HG03039 (cell line): Measurements from ENCODE around the gene RSU1.
A peak's percentile ranks its signal among the peaks of the same experiment; 100 is the strongest.
"Not testable (repeated sequence)": the region's sequence is repeated elsewhere in the genome, so short reads cannot be mapped to it uniquely, and the experiment has no call there.

Source experiments
- ATAC-seq: cut with Tn5 transposase; IDR thresholded peaks from one replicate; pipeline ENCODE4 v1.9.1; 2021; ENCODE audit warnings: mild to moderate bottlenecking, moderate library complexity; ENCODE audit not compliant: unreplicated experiment

Gene RSU1

DNA sequence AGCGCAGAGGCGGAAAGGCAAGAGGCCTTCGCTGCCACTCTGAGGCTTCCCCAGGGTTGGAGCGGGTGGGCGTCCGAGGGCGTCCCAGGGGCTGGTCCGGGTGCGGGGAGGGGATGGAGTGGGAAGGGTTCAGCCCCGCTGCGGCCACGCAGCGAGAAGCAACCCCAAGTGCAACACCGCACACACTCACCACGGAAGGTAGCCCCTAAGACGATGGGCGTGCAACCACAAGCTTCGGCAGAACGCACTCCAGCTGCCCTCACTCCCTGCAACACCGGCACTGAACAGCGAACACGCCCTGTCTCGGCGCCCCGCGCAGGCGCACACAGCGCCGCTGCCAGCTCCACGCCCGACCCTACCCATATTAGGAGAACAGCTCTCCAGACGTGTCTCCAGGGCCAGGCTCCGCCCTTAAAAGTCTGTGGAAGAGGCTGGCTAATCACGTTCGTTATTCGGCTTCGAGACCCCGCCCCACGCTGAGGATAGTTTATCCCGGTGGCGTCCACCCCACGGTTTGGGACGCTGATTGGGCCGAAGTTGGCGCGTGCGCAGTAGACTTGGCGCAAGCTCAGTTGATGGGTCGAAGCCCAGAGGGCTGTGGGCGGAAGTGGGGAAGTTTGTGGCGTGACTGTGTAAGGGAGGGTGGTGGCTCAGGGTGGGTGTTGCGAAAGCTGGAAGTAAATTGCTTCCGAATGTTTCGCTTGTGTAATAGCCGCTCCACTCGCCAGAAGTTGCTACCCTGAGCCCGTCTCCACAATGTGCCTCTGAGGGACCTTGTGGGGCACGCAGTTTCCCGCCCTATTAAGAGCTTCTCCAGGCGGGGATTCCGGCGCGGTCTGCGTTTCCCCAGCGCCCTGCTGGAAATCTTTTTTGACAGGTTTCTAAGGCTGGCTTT is at the start of gene RSU1:
TSS of gene RSU1 (minus strand) at position 300 of the 895 bp plus-strand sequence. CDS start 343 bp downstream, outside the sequence.
- peak; percentile 99 for ATAC-seq

DNA sequence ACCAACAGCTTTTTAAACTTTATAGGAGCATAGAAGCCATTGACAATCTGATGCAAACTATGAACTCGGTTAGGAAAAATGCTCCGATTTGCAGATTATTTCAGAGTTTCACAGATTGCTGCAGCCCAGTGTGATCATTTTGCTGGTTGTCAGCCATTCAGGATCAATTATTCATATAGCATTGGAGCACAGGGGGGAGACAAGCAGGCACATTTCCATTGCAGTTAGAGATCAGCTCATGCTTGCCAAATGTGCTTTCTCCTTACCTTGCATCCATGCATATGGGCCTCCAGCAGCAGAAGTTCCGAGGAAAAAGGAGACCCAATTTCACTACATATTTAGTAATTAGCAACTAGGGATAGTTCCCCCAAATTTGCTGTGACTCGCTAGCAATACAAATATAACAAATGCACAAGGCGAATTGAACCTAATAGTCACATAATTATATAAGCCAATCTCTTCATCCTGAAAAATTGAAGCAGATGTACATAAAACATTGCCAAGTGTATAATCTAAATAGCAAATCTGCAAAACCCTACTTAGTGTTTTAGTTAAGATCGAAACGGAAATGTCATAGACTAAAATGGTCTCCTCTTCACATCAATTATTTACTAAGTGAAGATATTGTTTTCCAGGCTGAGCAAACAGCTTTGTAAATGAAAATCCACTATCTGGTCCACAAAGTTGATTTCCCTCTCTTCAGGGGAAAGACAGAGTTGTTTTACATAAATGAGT is 49.5 kb upstream of the RSU1 start:
- ATAC-seq: no peak

DNA sequence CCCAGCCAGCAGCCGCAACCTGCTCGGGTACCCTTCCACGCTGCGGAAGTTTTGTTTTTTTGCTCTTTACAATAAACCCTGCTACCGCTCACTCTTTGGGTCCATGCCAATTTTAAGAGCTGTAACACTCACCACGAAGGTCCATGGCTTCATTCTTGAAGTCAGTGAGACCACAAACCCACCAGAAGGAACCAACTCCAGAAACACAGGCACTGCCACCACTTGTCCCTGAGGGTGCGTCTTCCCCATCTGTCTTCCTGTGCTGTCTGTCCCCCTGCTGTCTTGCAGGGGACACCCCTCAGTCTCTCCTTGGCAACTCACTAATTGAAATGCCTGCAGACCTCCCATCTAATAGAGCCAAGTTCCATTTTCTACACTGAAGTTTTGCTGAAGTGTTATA is 48.5 kb upstream of the RSU1 start:
- ATAC-seq: no peak

DNA sequence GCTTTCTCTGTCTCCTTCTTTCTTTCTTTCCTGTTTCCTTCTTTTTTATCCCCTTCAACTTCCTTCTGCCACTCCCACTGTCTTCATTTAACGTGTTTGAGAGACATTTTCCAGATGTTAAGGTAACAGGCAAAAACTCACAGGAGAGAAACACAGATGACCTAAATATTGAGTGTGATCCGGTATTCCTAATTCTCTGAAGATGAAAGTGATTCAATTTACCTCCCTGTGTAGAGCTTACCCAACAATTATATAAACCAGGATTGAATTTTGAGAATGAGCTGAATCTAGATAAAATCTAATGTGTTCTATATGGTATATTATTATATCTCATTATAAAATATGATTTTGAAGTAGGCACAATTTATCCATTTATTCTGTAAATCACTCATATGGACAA is 46.5 kb upstream of the RSU1 start:
- no peak for ATAC-seq

DNA sequence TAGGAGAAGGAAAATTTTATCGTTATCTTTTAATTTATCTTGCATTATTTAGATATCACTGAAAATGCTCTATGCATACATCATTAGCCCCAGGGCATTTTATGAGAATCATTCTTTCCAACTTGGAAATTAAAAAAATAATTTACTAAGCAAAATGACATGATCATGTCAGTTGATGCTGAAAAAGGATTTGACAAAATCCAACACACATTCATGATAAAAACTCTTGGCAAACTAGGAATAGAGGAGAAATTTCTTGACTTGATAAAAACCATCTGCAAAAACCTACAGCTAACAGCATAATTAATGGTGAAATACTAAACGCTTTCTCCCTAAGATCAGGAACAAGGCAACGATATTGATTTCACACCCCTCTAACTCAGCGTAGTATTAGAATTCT is 40.2 kb upstream of the RSU1 start:
- ATAC-seq: no peak

DNA sequence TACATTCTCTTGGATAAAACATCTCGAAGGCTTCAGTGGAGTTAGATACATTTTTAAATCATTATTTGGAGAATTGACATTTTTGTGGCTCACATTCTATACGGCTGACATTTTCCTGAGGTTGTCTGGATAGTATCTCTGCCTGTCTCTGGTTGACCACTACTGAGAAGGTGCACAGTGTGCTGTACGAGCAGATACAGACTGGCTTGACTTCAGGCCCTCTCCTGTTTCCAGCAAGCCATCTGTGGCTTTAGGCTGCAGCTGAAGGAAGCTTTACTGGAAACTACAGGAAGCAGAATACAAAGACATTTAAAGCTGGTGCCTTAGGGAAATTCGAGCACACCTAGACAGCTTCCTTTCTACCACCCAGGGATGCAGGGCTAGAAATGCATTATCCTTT is 39.3 kb upstream of the RSU1 start:
- ATAC-seq: no peak

DNA sequence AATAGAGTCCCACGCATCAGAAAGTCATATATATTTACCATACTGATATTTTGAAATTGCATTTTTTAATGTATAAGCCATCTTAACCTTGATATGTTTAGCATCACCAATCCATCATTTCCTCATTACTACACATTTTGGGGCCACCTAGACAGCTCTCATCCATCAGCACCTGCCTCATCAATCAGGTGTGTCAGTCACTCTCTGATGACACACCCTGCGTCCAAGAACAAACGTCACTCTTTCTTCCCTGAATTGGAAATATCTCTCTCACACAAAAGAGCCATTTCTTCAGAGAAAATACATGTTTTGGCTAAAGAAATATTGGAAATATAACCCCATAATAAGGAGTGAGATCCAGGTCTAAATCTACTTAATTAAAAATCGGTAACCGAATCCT is 38.9 kb upstream of the RSU1 start:
- no peak for ATAC-seq

DNA sequence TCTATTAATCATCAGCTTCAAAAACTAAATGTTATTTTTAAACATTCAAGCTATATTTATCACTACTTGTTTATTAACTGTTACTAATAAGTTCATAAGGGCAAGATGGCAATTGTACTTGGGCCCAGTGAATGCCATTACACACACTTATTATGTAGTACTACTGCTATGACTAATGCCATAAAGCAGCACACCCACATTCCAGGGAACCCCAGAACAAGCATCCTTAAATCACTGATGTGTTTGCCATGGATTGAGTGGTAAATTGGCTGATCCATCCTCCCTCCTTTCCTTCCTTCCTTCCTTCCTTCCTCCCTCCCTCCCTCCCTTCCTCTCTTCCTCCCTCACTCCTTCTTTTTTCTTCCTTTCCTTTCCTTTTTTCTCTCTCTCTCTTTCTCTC is 37.4 kb upstream of the RSU1 start:
- ATAC-seq: no peak

DNA sequence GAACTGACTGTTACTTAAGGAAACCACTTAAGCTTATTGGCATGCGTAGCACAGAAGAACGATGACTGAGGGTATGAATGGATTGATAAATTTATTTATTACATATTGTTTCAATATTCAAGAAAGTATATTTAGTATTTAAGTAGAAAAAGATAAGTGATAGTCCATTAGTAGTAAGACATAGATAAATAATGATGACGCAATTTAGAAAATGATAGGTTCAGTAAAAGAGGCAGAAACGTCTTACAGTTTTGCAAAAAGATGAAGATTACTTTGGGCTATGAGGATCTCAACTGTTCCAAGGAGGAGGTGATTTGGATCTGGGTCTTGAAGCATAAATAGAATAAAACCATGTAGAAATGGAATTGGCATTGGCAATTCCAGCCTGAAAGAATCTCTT is 36.6 kb upstream of the RSU1 start:
- no peak for ATAC-seq

DNA sequence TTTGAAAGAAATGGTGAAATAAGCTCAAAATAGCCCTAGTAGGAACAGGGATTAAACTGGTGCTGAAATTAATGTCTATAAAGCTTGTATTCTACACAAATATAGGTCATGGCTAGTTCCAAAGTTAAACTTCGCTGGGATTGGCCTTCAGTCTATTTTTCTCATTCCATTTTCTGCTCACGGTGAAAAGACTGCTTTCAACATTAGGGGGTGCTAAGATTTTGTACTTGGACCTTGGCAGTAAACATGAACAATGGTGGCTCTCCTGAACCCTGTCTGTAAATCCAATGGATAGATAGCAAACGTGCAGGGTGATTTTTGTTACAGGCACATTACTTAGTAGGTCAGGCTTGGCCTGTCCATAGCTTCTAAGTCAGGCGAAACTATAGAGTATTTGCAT is 36.0 kb upstream of the RSU1 start:
- ATAC-seq: no peak

DNA sequence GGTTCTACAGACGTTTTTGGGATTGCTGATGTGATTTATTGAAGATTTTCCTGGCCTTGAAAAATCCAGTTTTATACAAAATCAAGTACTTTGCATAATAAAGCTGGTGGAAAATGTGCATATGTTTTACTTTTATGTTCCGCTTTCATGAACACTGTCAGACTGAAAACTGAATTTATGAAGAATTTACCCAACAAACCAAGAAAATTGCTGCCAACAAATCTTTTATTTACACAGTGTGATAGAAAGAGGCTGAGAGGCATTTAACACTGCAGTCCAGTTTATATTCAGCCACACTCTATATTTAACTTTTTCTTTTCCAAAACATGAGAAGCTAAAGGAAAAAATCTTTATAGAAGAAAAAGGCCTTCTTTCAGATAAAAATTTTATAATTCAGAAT is 35.4 kb upstream of the RSU1 start:
- no peak for ATAC-seq

DNA sequence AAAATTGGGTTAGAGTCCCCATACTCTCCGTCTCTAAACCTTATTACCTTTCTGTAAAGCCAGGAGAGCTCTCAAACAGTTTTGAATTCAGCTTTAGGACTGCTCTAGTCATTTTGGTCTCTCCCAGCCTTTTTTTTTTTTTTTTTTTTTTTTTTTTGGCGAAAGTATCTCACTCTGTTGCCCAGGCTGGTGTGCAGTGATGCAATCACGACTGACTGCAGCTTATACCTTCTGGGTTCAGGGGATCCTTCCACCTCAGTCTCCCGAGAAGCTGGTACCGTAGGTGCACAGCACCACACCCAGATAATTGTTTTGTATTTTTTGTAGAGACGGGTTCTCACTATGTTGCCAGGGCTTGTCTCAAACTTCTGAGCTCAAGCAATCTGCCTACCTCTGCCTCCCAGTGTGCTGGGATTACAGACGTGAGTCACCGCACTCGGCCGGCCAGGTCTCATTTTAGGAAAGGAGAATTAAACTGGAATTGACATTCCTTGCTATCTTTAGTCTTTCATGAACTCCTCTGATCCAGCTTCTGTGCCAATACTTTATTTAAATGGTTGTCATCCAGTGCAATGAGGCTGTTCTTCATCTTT is 31.4 kb upstream of the RSU1 start:
- no peak for ATAC-seq

DNA sequence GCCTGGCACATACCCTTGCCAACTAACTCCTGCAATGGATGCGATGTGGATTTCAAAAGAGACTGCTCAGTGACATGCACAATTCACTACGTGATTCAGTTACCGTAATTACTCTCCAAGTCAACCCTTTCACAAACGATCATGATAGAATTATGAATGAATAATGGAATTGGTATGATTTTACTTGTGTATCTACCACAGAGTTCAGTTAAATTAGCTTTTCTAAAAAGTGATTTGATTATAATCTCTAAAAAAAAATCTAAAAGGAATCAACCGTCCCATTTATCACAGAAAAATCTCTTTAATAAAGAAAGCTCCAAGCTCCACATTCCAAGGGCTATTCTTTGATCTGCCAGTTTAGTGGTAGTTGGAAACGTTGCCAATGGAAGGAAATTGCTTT is 30.4 kb upstream of the RSU1 start:
- ATAC-seq: no peak

DNA sequence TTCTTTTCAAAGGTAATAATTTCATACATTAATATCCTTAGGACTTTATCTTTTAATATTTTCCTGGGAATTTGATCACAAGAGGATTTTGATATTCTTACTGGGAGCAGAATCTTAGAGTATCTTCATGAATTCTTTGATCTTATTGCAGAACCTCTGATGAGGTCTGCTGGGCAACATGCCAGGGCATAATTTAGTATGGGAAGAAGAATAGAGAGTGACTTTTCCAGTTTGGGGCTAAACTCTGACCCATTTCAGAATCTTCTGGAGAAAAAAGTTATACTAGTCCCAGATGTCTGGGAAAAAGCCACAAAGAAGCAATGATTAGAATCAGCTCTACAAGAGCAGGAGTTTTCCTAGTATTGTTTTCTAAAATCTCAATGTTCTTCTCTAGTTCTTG is 28.0 kb upstream of the RSU1 start:
- ATAC-seq: no peak

DNA sequence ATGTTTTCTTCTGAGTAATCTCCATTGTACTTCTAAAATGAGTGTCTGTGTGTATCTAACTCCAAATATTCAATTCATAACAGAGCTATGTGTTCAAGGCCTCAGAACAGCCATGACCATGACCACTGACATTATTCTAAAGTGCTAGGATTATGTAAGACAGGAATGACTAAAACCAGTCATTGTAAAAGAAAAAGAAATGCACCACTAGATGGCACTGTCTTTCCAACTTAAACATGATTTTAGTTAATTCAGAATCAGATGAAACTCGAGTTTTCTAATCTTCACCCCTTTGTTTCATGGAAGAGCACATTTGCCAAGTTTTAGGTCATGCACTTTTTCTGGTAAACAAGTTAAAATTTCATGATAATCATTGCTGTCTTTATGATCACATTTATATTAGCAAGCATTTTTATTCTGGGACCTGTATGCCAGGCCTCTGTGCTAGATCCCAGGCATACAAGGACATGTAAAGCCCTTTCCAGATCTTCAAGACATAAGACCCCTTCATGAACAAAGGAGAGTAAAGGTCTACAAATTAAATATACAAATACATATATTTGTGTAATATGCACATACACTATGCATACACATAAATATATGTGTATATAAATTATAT is 26.1 kb upstream of the RSU1 start:
- no peak for ATAC-seq

DNA sequence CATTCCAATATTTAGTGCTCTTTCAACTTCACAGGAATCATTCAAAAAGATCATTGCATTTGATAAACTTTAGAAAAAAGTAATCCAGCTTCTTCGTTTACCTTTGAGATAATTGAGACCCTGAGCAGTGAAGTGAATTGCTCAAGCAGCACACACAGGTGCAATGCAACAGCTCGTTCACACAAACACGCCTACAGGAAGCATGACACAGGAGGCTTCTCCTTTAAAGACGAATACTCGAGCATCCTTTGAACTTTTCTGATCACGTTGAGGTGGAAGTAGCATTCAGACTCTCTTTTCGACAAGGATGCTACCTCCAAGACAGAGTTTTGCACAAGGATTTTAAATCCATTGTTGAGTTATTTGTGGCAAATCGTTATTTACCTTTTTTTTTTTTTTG is 18.0 kb upstream of the RSU1 start:
- no peak for ATAC-seq

DNA sequence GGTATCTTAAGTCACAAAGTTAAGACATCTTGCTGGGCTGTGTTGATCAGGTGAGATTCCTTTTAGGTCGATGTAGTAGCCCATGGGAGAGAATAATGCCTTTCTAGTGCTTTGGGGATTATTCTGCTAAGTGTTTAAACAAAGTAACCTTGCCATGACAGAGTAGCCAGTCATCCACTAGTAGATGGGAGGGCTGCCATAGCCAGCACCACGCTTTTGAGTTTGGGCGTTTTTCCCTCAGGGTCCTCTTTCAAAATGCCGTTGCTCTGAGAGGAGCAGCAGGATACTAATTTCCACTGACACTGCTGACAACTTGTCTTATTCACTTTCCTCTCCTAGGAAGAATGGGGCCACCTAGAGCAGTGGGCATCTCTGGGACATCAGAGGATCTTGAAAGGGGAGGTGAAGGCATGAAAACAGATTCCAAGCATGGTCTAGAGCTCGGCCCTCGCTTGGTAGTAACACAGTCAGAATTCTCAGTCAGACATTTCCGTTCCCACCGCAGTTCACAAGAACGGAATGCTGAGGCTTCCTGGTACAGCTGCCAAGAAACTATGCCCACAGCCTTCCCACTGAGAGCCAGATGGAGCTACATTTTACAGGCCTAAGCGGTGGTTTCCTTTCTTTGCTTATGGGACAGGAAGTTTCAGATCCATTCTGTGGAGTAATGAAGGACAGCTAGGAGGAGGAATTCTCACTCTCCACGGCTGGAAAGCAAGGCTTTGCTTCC is 15.3 kb upstream of the RSU1 start:
- no peak for ATAC-seq

DNA sequence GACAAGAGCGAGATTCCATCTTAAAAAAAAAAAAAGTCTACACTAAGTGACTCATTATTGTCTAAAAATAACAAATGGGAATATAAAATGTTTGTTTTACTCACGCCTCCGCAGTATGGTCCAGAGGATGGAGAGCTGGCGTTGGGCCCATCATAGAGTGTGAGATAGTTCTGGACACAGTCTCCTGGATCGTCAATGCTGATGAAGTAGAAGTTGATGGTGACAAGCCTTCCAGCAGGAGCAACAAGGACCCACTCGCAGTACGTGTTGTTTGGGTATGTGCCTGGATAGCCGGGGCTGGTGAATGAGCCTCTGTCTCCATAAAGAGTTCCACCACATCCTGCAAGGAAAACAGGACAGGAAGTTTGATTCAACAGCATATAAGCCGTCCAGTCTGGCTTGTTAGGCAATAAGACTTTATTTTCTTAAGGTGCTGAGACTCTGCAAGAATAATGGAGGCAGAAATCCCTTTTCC is 11.5 kb upstream of the RSU1 start:
- no peak for ATAC-seq

DNA sequence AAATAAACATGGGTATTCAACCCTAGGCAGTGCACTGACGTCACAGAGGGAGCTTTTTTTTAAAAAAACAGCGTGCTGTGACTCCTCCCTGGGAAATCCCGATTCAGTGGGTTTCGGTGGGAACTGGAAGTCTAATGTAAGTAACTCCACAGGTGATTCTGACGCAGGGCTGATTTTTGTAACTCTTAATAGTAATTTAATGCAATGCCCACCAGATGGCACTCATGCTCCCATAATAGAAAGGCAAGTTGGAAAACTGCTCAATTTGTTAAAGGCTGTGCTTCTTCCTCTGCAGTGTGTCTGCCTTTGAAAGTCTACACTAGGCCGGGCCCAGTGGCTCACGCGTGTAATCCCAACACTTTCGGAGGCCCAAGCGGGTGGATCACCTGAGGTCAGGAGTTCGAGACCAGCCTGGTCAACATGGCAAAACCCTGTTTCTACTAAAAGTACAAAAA is 10.9 kb upstream of the RSU1 start:
- peak; percentile 81 for ATAC-seq

DNA sequence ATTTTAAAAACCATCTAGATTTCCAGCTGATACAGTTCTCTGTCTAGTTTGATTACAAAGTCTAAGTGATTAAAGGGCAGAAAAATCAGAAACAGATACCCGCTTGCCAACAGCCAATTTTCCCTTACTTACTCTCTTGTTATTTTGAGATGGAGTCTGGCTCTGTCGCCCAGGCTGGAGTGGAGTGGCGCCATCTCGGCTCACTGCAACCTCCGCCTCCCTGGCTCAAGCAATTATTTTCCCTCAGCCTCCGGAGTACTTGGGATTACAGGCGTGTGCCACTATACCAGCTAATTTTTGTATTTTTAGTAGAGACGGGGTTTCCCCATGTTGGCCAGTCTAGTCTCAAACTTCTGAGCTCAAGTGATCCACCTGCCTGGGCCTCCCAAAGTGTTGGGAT is 10.2 kb upstream of the RSU1 start:
- ATAC-seq: not testable (repeated sequence)
